ENCODE data around the gene DCTPP1.

DNA sequence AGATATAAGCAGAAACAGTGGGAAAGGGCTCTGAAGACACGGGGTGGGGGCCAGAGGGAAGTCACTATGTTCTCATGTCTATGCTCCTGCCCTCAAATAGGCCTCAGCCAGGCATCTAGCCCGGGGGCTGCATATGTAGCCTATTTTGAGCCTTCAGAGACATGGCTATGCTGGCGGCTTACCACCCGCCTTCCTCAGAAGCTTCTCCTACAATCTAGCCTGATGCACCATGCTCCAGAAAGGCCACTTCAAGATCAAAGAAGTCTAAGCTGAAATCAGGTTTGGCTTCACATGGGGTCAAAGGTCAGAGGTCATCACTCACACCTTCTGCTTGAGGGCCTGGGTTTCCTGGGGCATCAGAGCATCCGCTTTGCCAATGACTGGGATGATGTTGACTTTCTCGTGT, 49.0 kb downstream of the DCTPP1 start:
- TF ChIP-seq TAF1 (IDR thresholded peaks at IDR 0.05; ENCODE audit: low read depth, low read length) (no peak), PAX5 (IDR thresholded peaks at IDR 0.05; ENCODE audit: insufficient read depth, low read length, severe bottlenecking) (no peak)
